SK-N-SH (cell line): ENCODE data around the gene THPO.

Source experiments
- EP300 ChIP-seq, 2 experiments: IDR thresholded peaks; 2 replicates each; pipeline versions ENCODE4 v1.4.0 to v1.6.1; 2012; ENCODE audit warnings: borderline replicate concordance in 1 of 2, low read depth in 1 of 2, low read length in 1 of 2
- POLR2AphosphoS5 ChIP-seq: IDR thresholded peaks from 2 replicates; pipeline ENCODE4 v1.6.1; 2012; ENCODE audit warnings: low read depth, low read length
- TAF1 ChIP-seq: IDR thresholded peaks from 2 replicates; pipeline ENCODE4 v1.6.1; 2012; ENCODE audit warnings: low read depth, mild to moderate bottlenecking, low read length, moderate library complexity, borderline replicate concordance
- TCF12 ChIP-seq: IDR thresholded peaks from 2 replicates; pipeline ENCODE4 v1.4.0; 2012
- TF ChIP-seq, protein P1 (sequence below): fragments of 150-350 bp; IDR thresholded peaks from 2 replicates; pipeline ENCODE4 v1.6.1; 2017; ENCODE audit warnings: antibody characterized with exemption, low read length, low read depth, borderline replicate concordance
- TF ChIP-seq, protein P2 (sequence below): fragments of 200-600 bp; sonication (generic); IDR thresholded peaks from 2 replicates; pipeline ENCODE4 v1.6.1; 2017; ENCODE audit warnings: antibody characterized with exemption, mild to moderate bottlenecking, moderate library complexity
- TF ChIP-seq, protein P3 (sequence below): IDR thresholded peaks from 2 replicates; pipeline ENCODE4 v1.4.0; 2012; ENCODE audit warnings: low read depth
- TF ChIP-seq, protein P4 (sequence below): IDR thresholded peaks from 2 replicates; pipeline ENCODE4 v1.6.1; 2012; ENCODE audit warnings: mild to moderate bottlenecking, low read depth, low read length, moderate library complexity

GRCh38 chr3:184399410-184399809 lies 21.4 kb upstream of the THPO start:
- TF ChIP-seq TAF1 = no peak
- no peak for TF ChIP-seq POLR2AphosphoS5
- TF ChIP-seq, protein P1, sequence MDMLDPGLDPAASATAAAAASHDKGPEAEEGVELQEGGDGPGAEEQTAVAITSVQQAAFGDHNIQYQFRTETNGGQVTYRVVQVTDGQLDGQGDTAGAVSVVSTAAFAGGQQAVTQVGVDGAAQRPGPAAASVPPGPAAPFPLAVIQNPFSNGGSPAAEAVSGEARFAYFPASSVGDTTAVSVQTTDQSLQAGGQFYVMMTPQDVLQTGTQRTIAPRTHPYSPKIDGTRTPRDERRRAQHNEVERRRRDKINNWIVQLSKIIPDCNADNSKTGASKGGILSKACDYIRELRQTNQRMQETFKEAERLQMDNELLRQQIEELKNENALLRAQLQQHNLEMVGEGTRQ = no peak
- TF ChIP-seq, protein P2, sequence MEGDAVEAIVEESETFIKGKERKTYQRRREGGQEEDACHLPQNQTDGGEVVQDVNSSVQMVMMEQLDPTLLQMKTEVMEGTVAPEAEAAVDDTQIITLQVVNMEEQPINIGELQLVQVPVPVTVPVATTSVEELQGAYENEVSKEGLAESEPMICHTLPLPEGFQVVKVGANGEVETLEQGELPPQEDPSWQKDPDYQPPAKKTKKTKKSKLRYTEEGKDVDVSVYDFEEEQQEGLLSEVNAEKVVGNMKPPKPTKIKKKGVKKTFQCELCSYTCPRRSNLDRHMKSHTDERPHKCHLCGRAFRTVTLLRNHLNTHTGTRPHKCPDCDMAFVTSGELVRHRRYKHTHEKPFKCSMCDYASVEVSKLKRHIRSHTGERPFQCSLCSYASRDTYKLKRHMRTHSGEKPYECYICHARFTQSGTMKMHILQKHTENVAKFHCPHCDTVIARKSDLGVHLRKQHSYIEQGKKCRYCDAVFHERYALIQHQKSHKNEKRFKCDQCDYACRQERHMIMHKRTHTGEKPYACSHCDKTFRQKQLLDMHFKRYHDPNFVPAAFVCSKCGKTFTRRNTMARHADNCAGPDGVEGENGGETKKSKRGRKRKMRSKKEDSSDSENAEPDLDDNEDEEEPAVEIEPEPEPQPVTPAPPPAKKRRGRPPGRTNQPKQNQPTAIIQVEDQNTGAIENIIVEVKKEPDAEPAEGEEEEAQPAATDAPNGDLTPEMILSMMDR = no peak
- peak; percentile 75 for TF ChIP-seq TCF12
- no peak for TF ChIP-seq EP300 (IDR thresholded peaks at IDR 0.05; ENCODE audit: borderline replicate concordance in 1 of 2, low read depth in 1 of 2, low read length in 1 of 2)
- TF ChIP-seq, protein P3, sequence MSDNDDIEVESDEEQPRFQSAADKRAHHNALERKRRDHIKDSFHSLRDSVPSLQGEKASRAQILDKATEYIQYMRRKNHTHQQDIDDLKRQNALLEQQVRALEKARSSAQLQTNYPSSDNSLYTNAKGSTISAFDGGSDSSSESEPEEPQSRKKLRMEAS = no peak; the same call in 1 of the 2 replicates
- TF ChIP-seq, protein P4, sequence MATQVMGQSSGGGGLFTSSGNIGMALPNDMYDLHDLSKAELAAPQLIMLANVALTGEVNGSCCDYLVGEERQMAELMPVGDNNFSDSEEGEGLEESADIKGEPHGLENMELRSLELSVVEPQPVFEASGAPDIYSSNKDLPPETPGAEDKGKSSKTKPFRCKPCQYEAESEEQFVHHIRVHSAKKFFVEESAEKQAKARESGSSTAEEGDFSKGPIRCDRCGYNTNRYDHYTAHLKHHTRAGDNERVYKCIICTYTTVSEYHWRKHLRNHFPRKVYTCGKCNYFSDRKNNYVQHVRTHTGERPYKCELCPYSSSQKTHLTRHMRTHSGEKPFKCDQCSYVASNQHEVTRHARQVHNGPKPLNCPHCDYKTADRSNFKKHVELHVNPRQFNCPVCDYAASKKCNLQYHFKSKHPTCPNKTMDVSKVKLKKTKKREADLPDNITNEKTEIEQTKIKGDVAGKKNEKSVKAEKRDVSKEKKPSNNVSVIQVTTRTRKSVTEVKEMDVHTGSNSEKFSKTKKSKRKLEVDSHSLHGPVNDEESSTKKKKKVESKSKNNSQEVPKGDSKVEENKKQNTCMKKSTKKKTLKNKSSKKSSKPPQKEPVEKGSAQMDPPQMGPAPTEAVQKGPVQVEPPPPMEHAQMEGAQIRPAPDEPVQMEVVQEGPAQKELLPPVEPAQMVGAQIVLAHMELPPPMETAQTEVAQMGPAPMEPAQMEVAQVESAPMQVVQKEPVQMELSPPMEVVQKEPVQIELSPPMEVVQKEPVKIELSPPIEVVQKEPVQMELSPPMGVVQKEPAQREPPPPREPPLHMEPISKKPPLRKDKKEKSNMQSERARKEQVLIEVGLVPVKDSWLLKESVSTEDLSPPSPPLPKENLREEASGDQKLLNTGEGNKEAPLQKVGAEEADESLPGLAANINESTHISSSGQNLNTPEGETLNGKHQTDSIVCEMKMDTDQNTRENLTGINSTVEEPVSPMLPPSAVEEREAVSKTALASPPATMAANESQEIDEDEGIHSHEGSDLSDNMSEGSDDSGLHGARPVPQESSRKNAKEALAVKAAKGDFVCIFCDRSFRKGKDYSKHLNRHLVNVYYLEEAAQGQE = no peak
